ENCODE measurements around the gene EEF1A1.

- TF ChIP-seq, protein P1, sequence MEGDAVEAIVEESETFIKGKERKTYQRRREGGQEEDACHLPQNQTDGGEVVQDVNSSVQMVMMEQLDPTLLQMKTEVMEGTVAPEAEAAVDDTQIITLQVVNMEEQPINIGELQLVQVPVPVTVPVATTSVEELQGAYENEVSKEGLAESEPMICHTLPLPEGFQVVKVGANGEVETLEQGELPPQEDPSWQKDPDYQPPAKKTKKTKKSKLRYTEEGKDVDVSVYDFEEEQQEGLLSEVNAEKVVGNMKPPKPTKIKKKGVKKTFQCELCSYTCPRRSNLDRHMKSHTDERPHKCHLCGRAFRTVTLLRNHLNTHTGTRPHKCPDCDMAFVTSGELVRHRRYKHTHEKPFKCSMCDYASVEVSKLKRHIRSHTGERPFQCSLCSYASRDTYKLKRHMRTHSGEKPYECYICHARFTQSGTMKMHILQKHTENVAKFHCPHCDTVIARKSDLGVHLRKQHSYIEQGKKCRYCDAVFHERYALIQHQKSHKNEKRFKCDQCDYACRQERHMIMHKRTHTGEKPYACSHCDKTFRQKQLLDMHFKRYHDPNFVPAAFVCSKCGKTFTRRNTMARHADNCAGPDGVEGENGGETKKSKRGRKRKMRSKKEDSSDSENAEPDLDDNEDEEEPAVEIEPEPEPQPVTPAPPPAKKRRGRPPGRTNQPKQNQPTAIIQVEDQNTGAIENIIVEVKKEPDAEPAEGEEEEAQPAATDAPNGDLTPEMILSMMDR (IDR thresholded peaks at IDR 0.05), result no peak
- no peak for TF ChIP-seq POLR2A (IDR thresholded peaks at IDR 0.05)
These were observed 29.5 kb downstream of the EEF1A1 start for GRCh38 chr6:73491377-73491776.

All from testis (tissue), 2 donors.